CD4-positive, alpha-beta T cell treated with Interleukin-4 for 1 hour (primary cell): ENCODE data around the gene TMEM190.
"Not testable (repeated sequence)": the region's sequence is repeated elsewhere in the genome, so short reads cannot be mapped to it uniquely, and the experiment has no call there.

Source experiments
- DNase-seq, 2 donors: peaks; one replicate each; pipeline ENCODE4 v3.0.0-alpha.2; 2020 to 2022

TMEM190 gene

DNA sequence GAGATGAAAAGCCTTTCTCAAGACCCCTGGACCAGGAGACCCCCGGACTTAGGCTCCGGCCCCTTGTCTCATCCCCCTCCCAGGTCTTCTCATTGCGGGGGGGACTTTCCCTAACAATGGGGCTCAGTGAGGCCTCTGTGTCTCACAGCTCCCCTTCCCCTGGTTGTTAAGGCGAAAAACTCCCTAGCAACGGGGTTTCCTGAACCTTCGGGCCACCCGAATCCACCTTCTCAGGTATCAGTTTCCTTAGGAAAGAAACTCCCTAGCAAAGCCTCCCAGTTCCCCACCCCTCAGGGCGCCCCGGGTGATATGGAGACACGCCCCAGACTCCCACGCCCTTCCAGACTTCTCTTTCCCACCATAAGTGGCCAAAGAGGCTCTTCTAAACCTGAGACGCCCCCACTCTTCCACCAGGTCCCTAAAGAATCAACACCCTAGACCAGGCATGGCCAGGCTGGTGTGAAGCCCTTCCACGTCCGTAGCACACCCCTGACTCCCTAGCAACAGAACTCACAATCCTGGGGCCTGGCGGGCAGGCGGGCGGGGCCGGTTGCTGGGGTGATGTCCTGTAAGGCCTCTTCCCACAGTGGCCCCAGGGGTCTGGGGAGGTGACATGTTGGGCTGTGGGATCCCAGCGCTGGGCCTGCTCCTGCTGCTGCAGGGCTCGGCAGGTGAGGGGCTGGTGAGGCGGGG is at the start of gene TMEM190:
Gene TMEM190 (plus strand): TSS at position 586 of the 693 bp plus-strand sequence. CDS start 28 bp downstream, at position 614.
- no peak for DNase-seq

DNA sequence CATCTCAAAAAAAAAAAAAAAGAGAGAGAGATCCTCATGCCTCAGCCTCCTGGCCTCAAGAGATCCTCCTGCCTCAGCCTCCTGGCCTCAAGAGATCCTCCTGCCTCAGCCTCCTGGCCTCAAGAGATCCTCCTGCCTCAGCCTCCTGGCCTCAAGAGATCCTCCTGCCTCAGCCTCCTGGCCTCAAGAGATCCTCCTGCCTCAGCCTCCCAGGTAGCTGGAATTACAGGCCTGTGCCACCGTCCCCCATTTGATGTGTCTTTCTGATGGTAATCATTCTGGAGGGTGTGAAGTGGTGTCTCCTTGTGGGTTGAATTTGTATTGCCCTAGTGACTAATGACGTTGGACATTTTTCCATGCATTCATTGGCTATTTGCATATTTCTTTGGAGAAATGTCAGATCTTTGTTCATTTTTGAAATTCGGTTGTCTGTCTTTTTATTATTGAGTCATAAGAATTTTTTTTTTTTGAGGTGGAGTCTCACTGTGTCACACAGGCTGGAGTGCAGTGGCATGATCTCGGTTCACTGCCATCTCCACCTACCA is 47.8 kb upstream of the TMEM190 start:
- DNase-seq: peak in 1 of 2 donors; percentile 31

DNA sequence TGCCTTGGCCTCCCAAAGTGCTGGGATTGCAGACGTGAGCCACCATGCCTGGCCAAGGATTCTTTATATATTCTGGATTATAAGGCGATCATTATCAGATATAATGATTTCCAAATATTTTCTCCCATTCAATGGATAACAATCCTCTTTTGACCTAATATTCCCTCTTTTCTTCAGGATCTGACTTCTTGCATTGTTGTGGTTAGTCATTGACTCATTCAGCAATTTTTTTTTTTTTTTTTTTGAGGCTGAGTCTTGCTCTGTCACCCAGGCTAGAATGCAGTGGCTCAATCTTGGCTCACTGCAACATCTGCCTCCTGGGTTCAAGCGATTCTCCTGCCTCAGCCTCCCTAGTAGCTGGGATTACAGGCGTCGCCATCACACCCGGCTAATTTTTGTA is 46.8 kb upstream of the TMEM190 start:
- DNase-seq: not testable (repeated sequence)

DNA sequence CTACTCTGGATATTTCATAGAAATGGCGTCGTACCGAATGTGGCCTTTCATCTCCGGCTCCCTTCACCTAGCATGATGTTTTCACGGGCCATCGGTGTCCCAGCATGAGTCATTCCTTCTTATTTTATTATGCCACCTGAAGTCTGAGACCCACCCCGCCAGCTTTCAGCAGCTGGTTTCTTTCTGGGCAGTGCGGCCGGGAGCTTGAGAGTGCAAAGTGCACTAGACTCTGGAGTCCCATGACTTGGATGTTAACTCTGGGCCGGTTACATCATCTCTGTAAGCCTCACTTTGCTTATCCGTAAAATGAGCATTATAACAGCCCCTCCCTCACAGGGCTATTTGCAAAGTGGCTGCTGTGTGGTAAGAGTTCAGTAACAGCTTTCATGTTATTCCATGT is 42.8 kb upstream of the TMEM190 start:
- no peak for DNase-seq

DNA sequence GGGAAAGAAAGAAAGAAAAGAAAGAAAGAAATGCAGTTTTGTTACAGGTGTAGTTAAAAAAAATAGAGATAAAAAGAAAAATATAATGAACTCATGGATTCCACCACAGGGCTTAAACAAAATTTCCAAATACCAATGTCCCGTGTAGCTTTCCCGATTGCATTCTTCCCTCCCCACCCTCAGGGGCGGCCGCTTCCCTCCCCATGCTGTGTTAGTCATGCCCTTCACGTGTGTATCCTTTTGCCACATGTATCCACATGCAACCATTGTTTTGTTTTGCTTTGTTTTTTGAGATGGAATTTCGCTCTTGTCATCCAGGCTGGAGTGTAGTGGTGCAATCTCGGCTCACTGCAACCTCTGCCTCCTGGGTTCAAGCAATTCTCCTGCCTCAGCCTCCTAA is 40.5 kb upstream of the TMEM190 start:
- DNase-seq: no peak

DNA sequence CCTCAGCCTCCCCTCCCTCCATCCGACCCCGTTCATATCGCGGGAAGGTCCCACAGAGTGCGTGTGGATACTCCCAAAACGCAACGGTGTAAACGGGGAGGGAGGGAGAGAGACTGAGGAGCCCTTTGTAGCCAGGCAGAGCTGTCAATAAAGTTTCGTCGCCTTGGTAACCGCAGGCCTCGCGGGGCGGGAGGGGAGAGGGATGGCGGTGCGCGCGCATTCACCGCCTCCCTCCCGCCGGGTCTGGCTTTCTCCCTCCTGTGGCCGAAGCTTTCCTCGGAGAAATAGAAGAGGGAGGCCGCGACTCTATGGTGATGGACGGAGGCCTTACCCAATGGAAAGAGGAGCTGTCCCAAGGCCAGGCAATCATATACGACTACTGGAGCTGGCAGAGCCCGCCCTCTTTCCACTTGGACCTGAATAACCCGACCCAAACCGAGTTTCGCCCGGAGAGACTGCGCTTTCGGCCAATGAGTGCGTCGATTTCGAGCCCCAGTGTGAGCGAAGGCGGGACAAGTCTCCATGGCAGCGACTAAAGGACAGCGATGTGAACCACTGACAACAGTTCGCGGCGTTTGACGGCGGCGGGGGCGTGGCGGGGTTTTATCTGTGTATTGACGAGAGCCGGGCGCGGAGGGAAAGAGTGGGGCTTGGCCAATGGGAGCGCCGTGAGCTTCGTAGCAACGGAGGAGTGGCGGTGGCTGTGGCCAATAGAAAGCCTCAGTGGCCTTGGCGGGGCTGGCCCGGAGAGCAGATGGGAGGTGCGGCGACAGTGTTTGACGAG is 37.3 kb upstream of the TMEM190 start, which contains the start of gene KMT5C:
Gene KMT5C (plus strand): TSS at position 772 of the 784 bp plus-strand sequence. CDS start 2,061 bp downstream, outside the sequence.
- DNase-seq: peak; percentile 100

DNA sequence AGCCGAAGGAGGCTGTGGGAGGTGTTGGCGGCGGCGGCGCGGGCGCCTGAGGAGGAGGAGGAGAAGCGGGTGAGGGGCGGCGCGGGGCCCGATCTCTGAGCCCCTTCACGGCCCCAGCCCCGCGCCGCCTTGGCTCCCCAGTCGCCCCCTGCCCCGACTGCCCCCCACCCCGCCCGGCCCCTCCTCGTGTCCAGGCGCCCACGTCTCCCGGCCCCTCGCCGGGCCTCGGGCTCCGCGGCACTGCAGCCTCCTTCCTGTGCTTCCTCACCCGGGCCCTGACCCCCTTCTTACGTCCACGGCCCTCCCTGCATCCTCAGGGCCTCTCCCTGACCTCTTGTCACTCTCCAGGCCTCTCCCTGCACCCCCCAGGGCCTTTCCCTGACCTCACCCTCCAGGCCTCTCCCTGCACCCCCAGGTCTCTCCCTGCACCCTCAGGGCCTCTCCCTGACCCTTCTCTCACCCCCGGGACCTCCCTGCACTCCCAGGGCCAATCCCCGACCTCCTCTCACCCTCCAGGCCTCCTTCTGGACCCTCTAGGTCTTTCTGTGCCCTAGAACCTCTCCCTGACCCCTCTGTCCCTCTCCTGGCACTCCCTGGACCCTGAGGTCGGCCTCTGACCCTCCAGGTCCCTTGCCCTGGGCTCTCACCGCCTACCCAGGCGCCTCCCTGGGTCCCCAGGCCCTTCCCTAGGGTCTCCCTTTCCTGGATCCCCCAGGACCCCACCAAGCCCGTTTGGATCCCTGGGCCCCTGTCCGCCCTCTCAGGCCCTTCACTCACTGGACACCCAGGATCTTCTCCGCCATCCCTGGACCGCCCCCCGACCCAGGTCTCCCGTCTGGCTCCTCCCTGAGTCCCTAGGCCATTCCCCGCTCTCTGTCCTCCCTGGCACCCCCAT is 36.5 kb upstream of the TMEM190 start:
- peak in 1 of 2 donors; percentile 40 for DNase-seq

DNA sequence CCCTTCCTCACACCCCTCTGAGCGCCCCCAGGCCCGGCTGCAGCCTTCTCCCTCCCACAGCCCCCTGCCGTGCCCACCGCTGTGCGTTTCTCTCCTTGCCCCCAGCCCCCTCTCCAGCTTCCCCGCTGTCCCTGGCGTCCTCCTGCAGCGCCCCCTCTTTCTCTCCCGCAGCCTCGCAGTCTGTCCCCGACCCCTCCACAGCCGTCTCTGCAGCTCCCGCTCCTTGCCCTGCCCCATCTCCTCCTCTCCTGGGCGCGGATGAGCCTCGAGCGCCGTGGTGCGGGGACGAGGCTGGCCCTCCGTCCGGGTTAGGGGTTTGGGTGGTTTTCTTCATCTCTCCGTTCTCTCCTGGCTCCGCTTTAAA is 35.9 kb upstream of the TMEM190 start:
- peak in 1 of 2 donors; percentile 28 for DNase-seq

DNA sequence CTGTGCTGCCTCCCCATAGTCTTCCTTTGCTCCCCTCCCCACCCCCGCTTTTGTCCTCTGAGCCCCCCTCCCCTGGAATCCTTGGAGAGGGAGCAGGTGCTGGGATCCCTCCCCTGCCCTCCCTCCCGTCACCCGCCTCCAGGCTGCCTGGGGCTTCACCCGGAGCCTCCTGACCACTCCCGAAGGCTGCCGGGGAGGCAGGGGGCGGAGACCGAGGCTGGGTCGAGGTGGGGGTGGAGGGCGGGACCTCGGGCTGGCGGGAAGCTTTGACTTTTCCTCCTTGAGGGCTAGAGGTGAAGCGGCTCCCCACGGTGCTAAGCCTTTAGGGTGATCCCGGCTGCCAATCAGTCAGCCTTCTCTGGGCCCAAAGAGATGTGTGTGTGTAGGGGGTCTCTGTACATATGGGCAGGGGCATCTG is 35.4 kb upstream of the TMEM190 start:
- DNase-seq: peak; percentile 56 to 59

DNA sequence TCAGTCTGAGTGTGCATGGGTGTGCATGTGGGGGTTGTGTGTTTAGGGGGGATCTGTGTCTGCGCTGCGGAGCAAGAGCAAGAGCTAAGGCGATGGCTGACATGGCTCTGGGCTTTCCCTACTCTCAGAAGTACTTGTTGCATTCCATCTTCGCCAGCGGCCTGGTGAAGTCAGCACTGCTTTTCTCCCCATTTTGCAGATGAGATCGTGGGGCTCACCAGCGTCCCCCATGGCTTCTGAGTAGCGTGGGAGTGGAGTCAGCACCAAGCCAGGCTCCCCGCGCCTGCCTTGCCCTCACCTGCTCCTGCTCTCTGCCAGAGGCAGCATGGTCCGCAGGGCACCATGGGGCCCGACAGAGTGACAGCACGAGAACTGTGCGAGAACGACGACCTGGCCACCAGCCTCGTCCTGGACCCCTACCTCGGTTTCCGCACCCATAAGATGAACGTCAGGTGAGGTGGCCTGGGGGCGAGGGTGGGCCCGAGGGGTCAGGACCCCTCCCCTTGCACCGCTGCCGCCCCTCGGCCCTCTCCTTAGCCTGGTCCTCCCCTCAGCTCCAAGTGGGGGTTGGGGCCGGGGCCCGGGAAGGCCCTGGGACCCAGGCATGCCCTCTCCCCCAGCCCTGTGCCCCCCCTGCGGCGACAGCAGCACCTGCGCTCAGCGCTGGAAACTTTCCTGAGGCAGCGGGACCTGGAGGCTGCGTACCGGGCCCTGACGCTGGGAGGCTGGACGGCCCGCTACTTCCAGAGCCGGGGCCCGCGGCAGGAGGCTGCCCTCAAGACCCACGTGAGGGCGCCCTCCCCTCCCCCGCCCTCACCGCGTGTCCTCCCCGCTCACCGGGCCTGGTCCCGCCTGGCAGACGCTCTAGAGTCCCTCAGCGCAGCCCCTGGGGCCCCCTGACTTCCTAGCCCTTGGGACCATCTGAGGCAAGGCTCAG is 34.8 kb upstream of the TMEM190 start:
- DNase-seq: no peak

DNA sequence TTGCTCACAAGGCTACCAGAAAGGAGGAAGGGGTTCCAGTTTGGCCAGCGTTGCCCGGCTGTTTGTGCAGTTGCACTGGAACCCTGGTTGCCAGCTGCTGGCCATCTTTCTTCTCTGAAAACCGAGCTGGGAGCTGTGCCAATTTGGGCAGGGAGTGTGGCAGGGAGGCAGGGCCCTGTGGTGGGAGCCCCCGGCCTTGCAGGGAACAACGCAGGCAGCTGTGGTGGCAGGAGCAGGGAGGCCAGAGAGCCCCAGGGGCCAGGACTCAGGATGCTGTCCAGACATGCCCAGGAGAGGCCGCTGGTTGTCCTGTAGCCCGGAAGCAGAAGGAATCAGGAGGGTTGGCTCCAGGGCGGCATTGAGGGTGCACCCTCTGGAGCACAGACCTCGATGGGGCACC is 32.2 kb upstream of the TMEM190 start:
- DNase-seq: no peak

DNA sequence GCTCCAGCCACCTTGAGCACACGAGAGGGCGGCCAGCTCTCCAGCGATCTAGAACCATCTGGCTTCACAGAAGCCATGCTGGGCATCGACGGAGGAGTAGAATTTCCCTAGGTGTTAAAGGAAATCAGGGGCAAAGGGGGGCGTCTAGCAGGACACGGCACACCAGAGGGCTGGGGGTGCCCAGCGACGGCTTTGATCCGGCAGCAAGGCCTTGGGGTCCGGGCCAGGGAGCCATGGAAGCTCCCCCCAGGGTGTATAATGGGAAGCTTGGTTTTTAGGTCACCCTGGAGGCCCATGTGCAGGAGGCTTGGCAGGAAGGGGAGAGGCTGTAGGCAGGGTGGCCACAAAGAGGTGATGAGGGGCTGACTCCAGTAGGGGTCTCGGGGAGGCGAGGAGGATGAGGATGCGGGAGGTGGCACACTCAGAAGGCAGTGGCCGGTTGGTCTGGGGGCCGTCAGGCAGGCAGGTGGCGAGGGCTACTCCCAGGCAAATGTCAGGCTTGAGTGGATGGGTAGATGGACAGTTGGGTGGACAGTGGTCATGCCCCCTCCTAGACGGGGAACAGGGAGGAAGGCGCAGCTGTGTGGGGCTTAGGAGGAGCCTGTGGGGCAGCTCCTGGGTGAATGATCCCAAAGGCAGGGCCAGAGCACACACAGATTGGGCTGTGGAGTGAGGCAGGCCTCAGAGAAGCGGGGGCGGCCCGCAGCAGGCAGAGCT is 31.4 kb upstream of the TMEM190 start:
- no peak for DNase-seq

DNA sequence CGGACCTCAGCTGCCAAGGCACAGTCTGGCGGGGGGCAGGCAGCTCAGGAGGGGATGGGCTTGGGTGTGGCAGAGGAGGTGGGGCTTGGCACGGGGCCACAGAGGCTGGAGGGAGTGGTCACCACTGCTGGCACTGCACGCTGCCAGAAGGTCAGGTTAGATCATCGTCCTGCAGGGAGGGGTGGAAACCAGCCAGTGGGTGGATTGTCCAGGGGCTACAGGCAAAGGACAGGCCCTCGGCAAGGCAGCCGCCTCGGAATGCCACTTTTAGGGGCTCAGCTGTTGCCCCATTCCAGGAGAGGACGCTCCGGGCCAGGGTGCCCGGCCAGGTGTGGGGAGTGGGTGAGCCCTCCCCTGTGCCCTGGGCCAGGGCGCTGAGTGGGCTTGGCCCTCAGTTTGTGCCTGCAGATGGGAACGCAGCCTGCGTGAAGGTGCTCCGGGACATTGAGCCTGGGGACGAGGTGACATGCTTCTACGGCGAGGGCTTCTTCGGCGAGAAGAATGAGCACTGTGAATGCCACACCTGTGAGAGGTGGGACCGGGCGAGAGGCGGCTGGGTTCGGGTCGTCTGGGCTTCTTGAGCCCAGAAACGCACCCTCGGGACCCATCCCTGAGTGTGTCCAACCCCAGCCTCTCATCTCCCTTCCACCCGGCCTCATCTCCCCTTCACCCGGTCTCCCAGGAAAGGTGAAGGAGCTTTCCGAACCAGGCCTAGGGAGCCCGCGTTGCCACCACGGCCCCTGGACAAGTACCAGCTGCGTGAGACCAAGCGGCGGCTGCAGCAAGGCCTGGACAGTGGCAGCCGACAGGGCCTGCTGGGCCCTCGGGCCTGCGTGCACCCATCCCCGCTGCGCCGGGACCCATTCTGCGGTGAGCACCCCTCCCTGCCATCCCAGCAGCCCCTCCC is 30.6 kb upstream of the TMEM190 start:
- DNase-seq: no peak

DNA sequence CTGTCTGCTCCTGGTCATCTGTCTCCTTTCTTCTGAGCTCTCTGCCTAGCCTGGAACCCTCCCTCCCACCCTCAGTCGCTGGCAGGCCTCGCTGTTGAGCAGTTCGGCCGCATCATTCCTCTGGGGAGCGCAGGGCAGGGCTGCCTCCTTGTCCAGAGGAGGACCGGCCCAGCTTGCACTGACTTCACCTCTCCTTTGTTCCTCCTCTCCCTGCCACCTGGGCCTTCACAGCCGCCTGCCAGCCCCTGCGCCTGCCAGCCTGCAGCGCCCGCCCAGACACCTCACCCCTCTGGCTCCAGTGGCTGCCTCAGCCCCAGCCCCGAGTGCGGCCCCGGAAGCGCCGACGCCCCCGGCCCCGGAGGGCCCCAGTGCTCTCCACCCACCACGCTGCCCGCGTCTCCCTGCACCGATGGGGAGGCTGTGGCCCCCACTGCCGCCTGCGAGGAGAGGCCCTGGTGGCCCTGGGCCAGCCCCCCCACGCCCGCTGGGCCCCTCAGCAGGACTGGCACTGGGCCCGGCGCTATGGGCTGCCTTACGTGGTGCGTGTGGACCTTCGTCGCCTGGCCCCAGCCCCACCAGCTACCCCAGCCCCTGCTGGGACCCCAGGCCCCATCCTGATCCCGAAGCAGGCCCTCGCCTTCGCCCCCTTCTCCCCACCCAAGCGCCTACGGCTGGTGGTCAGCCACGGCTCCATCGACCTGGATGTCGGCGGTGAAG is 29.7 kb upstream of the TMEM190 start:
- DNase-seq: no peak

DNA sequence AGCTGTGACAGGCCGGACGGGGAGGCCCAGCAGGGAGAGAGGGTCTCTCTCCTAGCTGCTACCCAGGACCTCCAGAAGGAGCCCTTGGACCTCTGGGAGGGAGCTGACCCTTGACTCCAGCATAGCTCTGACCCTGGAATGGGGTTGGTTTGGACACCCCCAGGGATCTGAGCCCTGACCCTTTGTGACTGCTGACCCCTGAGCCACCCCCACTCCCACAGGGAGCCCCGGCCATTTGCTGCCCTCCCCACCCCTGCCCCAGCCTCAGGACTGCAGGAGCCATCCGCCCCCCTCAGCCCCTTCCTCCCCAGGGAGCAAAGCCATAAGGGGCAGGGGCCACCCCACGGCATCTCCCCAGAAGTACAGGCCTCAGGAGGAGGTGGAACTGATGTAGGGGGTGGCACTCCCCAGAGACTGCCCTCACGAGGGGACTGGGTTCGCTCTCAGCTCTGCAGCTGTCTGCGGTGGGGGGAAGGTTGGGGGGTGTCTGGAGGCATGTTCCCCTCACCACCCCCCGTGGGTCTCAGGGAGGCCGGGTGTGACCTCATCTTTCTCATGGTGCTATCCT is 29.1 kb upstream of the TMEM190 start:
- DNase-seq: no peak

DNA sequence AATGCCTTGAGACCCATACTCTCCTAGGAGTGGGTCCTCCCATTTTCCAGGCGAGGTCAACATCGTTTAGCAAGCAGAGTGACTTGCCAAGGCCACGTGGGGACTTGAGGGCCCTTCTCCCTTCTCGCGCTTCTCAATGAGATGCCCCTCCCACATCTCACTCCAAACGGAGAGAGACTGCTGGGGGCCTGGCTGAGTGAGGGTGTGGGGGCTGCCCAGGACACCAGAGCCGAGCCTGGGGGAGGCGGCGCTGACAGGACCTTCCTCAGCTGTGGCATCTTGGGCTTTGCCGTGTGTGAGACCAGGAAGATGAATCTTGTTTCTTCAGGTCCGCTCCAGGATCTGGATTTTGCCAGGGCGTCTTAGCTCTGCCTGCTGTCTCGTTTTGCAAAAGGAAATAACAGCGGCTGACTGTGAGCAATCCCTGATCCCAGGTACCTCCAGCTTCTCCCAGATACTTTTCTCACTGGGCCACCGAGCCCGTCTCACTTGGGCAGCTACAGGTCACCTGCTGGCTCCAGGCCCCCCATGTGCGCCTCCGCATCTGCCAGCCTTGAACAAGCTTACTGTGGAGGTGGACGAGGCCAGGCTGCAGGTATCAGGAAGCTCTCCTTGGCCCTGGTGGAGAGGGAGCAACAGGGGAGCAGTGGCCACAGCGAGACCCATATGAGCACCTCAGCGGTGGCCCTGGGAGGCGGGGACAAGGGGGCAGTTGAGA is 28.1 kb upstream of the TMEM190 start:
- DNase-seq: no peak

DNA sequence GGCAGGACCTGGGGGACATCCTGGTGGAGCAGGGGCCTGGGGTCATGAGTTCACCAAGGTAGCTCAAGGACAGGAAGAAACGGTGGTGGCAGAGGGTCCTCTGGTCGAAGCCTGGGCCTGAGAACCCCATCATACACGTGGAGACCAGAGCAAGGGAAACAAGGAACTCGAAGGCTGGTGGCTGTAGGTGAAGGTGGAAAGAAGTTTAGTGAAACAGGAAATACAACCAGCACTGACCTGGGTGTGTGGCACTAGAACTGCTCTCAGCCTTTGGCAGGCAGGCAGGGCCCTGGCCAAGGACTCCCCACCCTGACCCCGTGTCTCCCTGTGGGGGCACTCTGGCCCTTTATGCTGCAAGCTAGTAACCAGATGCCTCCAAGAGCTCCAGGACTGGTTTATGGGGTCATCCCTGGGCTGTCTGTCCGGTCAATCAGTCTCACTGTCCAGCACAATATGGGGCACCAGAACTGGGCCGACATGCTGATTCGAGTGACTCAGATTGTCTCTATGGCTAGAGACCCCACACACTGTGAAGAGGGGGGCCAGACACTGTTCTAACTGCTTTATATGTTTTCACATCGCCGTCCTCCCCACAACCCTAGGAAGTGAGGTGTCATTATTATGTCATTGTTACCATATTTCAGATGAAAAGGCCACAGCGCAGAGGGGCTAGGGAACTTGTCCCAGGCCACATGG is 25.9 kb upstream of the TMEM190 start:
- no peak for DNase-seq

DNA sequence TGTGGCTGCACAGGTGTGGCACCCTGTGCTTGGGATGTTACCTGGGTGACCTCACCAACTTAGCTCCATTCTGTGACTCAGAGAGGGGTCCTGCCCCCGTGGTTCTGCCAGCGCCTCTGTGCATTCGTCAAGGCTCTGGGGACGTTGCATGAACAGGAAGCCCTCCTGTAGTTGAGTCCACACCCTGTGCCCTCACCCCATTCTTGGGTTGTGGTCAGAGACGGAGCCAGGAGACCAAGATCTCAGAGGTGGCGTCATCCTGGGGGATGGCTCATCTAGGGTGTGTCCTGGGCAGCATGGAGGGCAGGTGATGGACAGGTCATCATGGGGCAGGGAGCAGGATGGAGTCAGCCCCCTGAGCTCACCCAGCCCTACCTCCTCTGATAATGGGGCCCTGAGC is 24.6 kb upstream of the TMEM190 start:
- no peak for DNase-seq
